ENCODE data around the gene CTNNA3. TPM values are rescaled to one million over a fixed set of nuclear protein-coding genes. Genes with fewer than 3 reads are reported as not detected.

CTNNA3 gene
- total RNA-seq, 1 donor = not detected

GRCh38 chr10:67630904-67631303 is 65.1 kb downstream of the CTNNA3 start:
- DNase-seq (ENCODE audit: insufficient read length, low spot score, missing footprints) = no peak
- Histone ChIP-seq H3K4me1 (ENCODE audit: insufficient read depth, low read length) (no peaks in the 10 kb centered on the region), H3K36me3 (ENCODE audit: insufficient read depth, low read length) (no peaks in the 10 kb centered on the region), H2AFZ (ENCODE audit: low read length) (no peak overlapping the region), H3K4me3 (ENCODE audit: insufficient read depth, low read length) (no peak overlapping the region), H3K9me3 (ENCODE audit: low read depth, low read length) (no peaks in the 10 kb centered on the region), H4K20me1 (ENCODE audit: insufficient read depth, low read length) (no peaks in the 10 kb centered on the region), H3K27me3 (ENCODE audit: insufficient read depth, low read length) (no peaks in the 10 kb centered on the region), H3K79me2 (ENCODE audit: insufficient read depth, low read length) (no peaks in the 10 kb centered on the region), H3K27ac (ENCODE audit: low read depth, low read length) (no peak overlapping the region), H3K4me2 (ENCODE audit: insufficient read depth, low read length) (no peak overlapping the region)
- no peak for TF ChIP-seq CTCF (IDR thresholded peaks at IDR 0.05; ENCODE audit: extremely low read depth, low read depth, low read length)

GRCh38 chr10:67629461-67629971 is 66.5 kb downstream of the CTNNA3 start:
- Histone ChIP-seq H3K4me2 (ENCODE audit: insufficient read depth, low read length) (no peak overlapping the region), H2AFZ (ENCODE audit: low read length) (no peak overlapping the region)
- no peak for DNase-seq (ENCODE audit: insufficient read length, low spot score, missing footprints)

GRCh38 chr10:67622984-67623383 is 73.0 kb downstream of the CTNNA3 start:
- H3K9me3 ChIP-seq (ENCODE audit: low read depth, low read length) = no peaks in the 10 kb centered on the region
- no peak for DNase-seq (ENCODE audit: insufficient read length, low spot score, missing footprints)
- no peak for TF ChIP-seq CTCF (IDR thresholded peaks at IDR 0.05; ENCODE audit: extremely low read depth, low read depth, low read length)

More at GRCh38 chr10:67629461-67629971, 66.5 kb downstream of the CTNNA3 start:
- Histone ChIP-seq H3K36me3 (ENCODE audit: insufficient read depth, low read length) (no peaks in the 10 kb centered on the region), H3K79me2 (ENCODE audit: insufficient read depth, low read length) (no peaks in the 10 kb centered on the region), H3K27ac (ENCODE audit: low read depth, low read length) (no peak overlapping the region), H3K4me3 (ENCODE audit: insufficient read depth, low read length) (no peak overlapping the region), H3K9me3 (ENCODE audit: low read depth, low read length) (no peaks in the 10 kb centered on the region), H3K4me1 (ENCODE audit: insufficient read depth, low read length) (no peaks in the 10 kb centered on the region), H3K27me3 (ENCODE audit: insufficient read depth, low read length) (no peaks in the 10 kb centered on the region), H4K20me1 (ENCODE audit: insufficient read depth, low read length) (no peaks in the 10 kb centered on the region)
- no peak for TF ChIP-seq CTCF (IDR thresholded peaks at IDR 0.05; ENCODE audit: extremely low read depth, low read depth, low read length)

GRCh38 chr10:67622511-67622910 is 73.5 kb downstream of the CTNNA3 start:
- no peak overlapping the region for H3K4me3 ChIP-seq (ENCODE audit: insufficient read depth, low read length)
- no peak for DNase-seq (ENCODE audit: insufficient read length, low spot score, missing footprints)
- H3K36me3 ChIP-seq (ENCODE audit: insufficient read depth, low read length) = no peaks in the 10 kb centered on the region
- H3K27ac ChIP-seq (ENCODE audit: low read depth, low read length) = no peak overlapping the region
- no peak overlapping the region for H2AFZ ChIP-seq (ENCODE audit: low read length)
- no peaks in the 10 kb centered on the region for H3K79me2 ChIP-seq (ENCODE audit: insufficient read depth, low read length)
- no peak for TF ChIP-seq CTCF (IDR thresholded peaks at IDR 0.05; ENCODE audit: extremely low read depth, low read depth, low read length)
- H4K20me1 ChIP-seq (ENCODE audit: insufficient read depth, low read length) = no peaks in the 10 kb centered on the region
- H3K4me1 ChIP-seq (ENCODE audit: insufficient read depth, low read length) = peaks cover 6% of the 10 kb centered on the region
- H3K9me3 ChIP-seq (ENCODE audit: low read depth, low read length) = no peaks in the 10 kb centered on the region
- H3K27me3 ChIP-seq (ENCODE audit: insufficient read depth, low read length) = no peaks in the 10 kb centered on the region
- no peak overlapping the region for H3K4me2 ChIP-seq (ENCODE audit: insufficient read depth, low read length)

More at GRCh38 chr10:67622984-67623383, 73.0 kb downstream of the CTNNA3 start:
- H3K4me1 ChIP-seq (ENCODE audit: insufficient read depth, low read length) = peaks cover 5% of the 10 kb centered on the region
- H3K36me3 ChIP-seq (ENCODE audit: insufficient read depth, low read length) = no peaks in the 10 kb centered on the region
- H3K79me2 ChIP-seq (ENCODE audit: insufficient read depth, low read length) = no peaks in the 10 kb centered on the region
- no peak overlapping the region for H3K27ac ChIP-seq (ENCODE audit: low read depth, low read length)
- H3K27me3 ChIP-seq (ENCODE audit: insufficient read depth, low read length) = no peaks in the 10 kb centered on the region
- no peak overlapping the region for H3K4me3 ChIP-seq (ENCODE audit: insufficient read depth, low read length)
- H4K20me1 ChIP-seq (ENCODE audit: insufficient read depth, low read length) = no peaks in the 10 kb centered on the region
- no peak overlapping the region for H3K4me2 ChIP-seq (ENCODE audit: insufficient read depth, low read length)
- no peak overlapping the region for H2AFZ ChIP-seq (ENCODE audit: low read length)

All from osteoblast (primary cell).